MCF 10A (cell line): Measurements from ENCODE around the gene SCD5. TPM values are rescaled to one million over a fixed set of nuclear protein-coding genes. Genes with fewer than 3 reads are reported as not detected.

Experiments
- BruUV-seq: library from RNA; stranded (reverse); fragments of 400-500 nt; replicated peaks from 2 replicates; lab custom pipeline; 2021; lab: Mats Ljungman, UMichigan
- CTCF ChIA-PET: fragments of 300-600 bp; sonication (Branson Sonifier 250); formaldehyde crosslinking; extraction: SDS; loops from one replicate; lab custom pipeline; 2021; ENCODE audit warnings: antibody characterized with exemption, inconsistent platforms; lab: Yijun Ruan, JAX
- POLR2A ChIA-PET: fragments of 300-600, 350-650 bp; sonication (Branson Sonifier 250); formaldehyde crosslinking; extraction: SDS; loops from one replicate; lab custom pipeline; 2020; ENCODE audit warnings: antibody characterized with exemption, inconsistent platforms; lab: Yijun Ruan, JAX
- DNase-seq: peaks from one replicate; pipeline ENCODE4 v3.0.0-alpha.2; 2018; ENCODE audit not compliant: unreplicated experiment
- H3K27ac Mint-ChIP-seq: one replicate; pipeline ENCODE4 v1.8.0; 2022; ENCODE audit warnings: mild to moderate bottlenecking, low read depth, mixed read lengths; ENCODE audit not compliant: unreplicated experiment
- H3K27me3 Mint-ChIP-seq: one replicate; pipeline ENCODE4 v1.8.0; 2022; ENCODE audit warnings: mixed read lengths; ENCODE audit not compliant: insufficient read depth, unreplicated experiment
- H3K36me3 Mint-ChIP-seq: one replicate; pipeline ENCODE4 v1.8.0; 2022; ENCODE audit warnings: mild to moderate bottlenecking, moderate library complexity, mixed read lengths; ENCODE audit not compliant: insufficient read depth, unreplicated experiment
- H3K4me1 Mint-ChIP-seq: one replicate; pipeline ENCODE4 v1.8.0; 2022; ENCODE audit warnings: mixed read lengths; ENCODE audit not compliant: insufficient read depth, unreplicated experiment
- H3K4me3 Mint-ChIP-seq: one replicate; pipeline ENCODE4 v1.8.0; 2022; ENCODE audit warnings: mild to moderate bottlenecking, moderate library complexity, mixed read lengths; ENCODE audit not compliant: unreplicated experiment
- H3K9me3 Mint-ChIP-seq: one replicate; pipeline ENCODE4 v1.8.0; 2022; ENCODE audit warnings: mixed read lengths; ENCODE audit not compliant: unreplicated experiment
- intact Hi-C: fragments of 100-400 bp; cut with micrococcal nuclease; formaldehyde crosslinking; loops from 2 replicates; pipeline ENCODE4 v1.14.1; 2022
- total RNA-seq: library from RNA; stranded (reverse); gene quantifications from 2 replicates; pipeline ENCODE4 v1.2.3, GENCODE V29; 2022
- TF ChIP-seq, protein P1 (sequence below): fragments of 200-600 bp; IDR thresholded peaks from one replicate; pipeline ENCODE4 v1.8.0; 2022; ENCODE audit warnings: antibody characterized with exemption, mild to moderate bottlenecking; ENCODE audit not compliant: unreplicated experiment

SCD5 gene
- total RNA-seq, 1 experiment from 2014 or later, result 3.6 TPM

DNA sequence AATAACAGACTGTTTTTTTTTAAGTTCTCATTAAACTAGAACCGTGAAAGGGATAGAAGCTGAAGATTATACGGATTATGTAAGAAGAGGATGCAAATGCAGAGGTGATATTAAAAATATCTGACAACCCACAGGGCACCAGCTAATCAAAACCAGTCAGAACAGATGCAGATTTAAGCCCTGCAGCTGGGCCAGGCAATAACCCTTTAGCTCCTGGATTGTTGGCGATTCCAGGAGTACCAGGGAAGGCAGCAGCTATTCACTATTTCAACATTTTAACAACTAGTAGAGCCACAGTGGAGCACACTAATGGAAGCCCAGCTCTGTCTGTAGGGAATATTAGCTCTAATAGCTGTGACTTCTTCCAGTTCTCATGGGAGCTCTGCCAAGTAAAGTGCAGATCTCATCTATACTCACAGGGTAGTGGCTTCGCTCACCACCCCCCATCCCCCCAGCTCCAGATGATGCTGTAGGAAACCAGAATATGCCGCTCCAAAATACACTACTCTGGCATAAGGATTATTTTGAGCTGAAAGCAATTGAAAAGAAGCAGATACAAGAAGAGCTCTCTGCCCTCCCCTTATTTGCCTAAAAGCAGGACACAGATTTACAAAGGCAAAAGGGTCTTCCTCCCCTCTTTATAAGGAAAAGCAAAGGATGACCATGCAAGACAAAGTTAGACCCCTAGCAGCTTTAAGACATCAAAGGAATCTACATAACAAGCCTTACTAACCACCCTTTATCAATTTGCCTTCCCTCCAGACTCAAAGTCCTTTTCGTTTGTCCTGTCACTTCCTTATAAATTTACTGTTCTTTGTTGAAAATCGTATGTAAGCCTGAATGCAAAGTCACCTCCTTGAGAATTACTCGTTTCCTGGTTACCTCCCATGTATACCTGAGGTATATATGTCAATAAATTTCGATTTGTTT, 13.7 kb downstream of the SCD5 start:
- Mint-ChIP-seq H3K4me1 (peaks cover 45% of the 10 kb centered on the region), H3K4me3 (peak overlapping the region; percentile 53), H3K27ac (peak overlapping the region; percentile 52), H3K27me3 (no peaks in the 10 kb centered on the region), H3K9me3 (peaks cover 6% of the 10 kb centered on the region), H3K36me3 (no peaks in the 10 kb centered on the region)
- ChIA-PET CTCF (interaction anchor here (0.9 to 3.2 kb wide), 7 partner anchors 12 to 63 kb away, joined by 3 to 19 read pairs (median 5); partner anchors contain the start of gene SCD5), POLR2A (interaction anchor here (0.6 to 4.5 kb wide), 10 partner anchors 8 to 355 kb away, joined by 3 to 30 read pairs (median 4); partner anchors contain the start of gene SCD5)
- intact Hi-C loops, result no loop called here
- TF ChIP-seq, protein P1, sequence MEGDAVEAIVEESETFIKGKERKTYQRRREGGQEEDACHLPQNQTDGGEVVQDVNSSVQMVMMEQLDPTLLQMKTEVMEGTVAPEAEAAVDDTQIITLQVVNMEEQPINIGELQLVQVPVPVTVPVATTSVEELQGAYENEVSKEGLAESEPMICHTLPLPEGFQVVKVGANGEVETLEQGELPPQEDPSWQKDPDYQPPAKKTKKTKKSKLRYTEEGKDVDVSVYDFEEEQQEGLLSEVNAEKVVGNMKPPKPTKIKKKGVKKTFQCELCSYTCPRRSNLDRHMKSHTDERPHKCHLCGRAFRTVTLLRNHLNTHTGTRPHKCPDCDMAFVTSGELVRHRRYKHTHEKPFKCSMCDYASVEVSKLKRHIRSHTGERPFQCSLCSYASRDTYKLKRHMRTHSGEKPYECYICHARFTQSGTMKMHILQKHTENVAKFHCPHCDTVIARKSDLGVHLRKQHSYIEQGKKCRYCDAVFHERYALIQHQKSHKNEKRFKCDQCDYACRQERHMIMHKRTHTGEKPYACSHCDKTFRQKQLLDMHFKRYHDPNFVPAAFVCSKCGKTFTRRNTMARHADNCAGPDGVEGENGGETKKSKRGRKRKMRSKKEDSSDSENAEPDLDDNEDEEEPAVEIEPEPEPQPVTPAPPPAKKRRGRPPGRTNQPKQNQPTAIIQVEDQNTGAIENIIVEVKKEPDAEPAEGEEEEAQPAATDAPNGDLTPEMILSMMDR, result no peak
- BruUV-seq, result no TSS peak
- DNase-seq, result peak; percentile 46

DNA sequence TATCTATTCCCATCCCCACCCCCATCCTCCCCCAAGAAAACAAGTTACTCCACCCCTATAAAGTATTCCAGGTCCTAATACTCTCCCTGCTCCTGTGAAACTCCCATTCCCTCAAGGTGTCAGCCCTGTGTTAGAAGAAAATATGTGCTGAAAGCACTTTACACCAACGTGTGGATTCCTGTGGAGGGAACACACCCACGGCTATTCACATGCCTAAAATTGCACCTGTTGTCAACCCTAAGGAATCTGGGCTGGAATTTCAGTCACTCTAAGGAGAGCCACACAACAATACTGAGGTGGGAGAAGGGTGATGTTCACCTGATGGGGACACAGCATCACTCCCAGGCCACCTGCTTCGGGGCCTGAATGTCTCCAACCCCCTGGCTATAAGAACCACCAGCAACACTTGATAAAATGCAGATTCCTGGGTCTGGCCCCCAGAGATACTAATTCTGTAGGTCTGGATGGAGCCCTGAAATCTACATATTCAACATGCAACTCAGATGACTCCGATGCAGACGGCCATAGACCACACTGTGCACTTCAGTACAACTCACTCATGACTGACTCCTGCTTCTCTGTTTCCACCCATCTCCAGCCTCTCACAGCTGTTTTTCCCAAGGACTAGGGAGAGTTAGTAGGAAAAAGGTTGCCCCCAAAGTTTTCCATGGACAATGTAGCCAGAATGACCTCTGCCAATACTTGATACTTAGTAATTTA, 15.8 kb downstream of the SCD5 start:
- Mint-ChIP-seq H3K4me3 (no peak overlapping the region), H3K4me1 (peaks cover 45% of the 10 kb centered on the region), H3K27ac (no peak overlapping the region), H3K9me3 (no peaks in the 10 kb centered on the region), H3K36me3 (no peaks in the 10 kb centered on the region), H3K27me3 (no peaks in the 10 kb centered on the region)
- peak; percentile 9 for DNase-seq
- ChIA-PET POLR2A (interaction anchor here (4.5 kb wide), 1 partner anchor 16 kb away, joined by 30 read pairs; the partner anchor contains the start of gene SCD5), CTCF (interaction anchor here (0.6 to 1.8 kb wide), 2 partner anchors 17 to 135 kb away, joined by 3 to 7 read pairs; no protein-coding TSS in a partner anchor)
- TF ChIP-seq, protein P1, result no peak
- intact Hi-C loops, result no loop called here
- BruUV-seq, result no TSS peak

GRCh38 chr4:82780752-82781231, 17.8 kb downstream of the SCD5 start:
- intact Hi-C loops, result no loop called here
- Mint-ChIP-seq H3K27me3 (no peaks in the 10 kb centered on the region), H3K9me3 (no peaks in the 10 kb centered on the region), H3K4me1 (peaks cover 32% of the 10 kb centered on the region), H3K4me3 (no peak overlapping the region), H3K27ac (no peak overlapping the region), H3K36me3 (no peaks in the 10 kb centered on the region)
- ChIA-PET CTCF (no interaction called here), POLR2A (interaction anchor here (1.0 kb wide), 1 partner anchor 28 kb away, joined by 3 read pairs; no protein-coding TSS in a partner anchor)
- DNase-seq, result peak; percentile 79
- TF ChIP-seq, protein P1, result no peak
- BruUV-seq, result no TSS peak
